ENCODE measurements around the gene ZNF324. TPM values are rescaled to one million over a fixed set of nuclear protein-coding genes. Genes with fewer than 3 reads are reported as not detected.

Gene ZNF324
- polyA plus RNA-seq, 4 donors = 3.2 to 5.8 (median 4.2) TPM

DNA sequence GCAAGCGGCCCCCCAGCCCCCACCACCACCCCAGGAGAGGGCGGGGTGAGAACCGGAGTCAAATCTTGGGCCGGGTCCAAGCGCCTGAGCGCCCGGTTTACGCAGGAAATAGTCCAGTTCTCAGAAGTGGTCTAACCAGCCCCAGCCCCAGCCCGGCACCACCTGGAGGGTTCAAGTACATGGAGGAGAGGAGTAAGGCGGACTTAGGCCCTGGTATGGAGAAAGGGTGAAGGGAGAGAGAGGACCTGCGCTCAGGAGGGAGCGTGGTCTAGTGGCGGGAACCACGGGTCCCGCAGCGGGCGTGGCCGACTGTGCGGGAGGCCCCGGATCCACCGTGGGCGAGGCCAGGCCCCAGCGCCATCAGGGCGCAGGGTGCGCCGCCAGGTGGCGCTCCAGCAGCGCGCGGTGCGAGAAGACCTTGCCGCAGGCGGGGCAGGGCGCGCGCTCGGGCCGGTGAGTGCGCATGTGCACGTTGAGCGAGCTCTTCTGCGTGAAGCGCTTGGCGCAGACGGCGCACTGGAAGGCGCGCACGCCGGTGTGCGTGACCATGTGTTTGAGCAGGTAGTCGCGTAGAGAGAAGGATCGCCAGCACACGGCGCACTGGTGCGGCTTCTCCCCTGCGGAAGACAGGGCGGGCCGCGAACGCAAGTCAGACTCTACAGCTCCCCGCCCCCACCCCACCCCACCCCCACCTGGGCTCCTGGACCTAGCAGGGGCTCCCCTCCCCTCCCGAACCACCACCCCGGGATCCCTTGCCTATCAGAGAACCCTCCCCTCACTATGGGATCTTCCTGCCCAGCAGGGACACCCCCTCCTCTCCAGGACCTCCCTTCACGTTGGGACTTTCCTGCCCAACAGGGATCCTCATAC is 47.0 kb downstream of the ZNF324 start:
- no peaks in the 10 kb centered on the region for H3K9me3 ChIP-seq (ENCODE audit: control insufficient read depth in 2 of 2, insufficient read depth in 1 of 2, low read depth in 1 of 2, low read length in 1 of 2)
- 5 to 9% (median 9%) methylated on average over 31 to 66 of the region's 66 CpGs for whole genome bisulfite sequencing, 3 donors
- DNase-seq = peak; percentile 88 to 98
- H3K36me3 ChIP-seq (ENCODE audit: control insufficient read depth in 3 of 3, insufficient read depth in 2 of 3, low read depth in 1 of 3, low read length in 3 of 3) = peaks cover 5 to 56% (median 6%) of the 10 kb centered on the region in 3 donors
- peak overlapping the region in 2 of 3 donors; percentile 23 to 37 for H3K4me3 ChIP-seq (ENCODE audit: low read depth in 1 of 3, low read length in 3 of 3)
- H3K27me3 ChIP-seq (ENCODE audit: control insufficient read depth in 3 of 3, insufficient read depth in 3 of 3, low read length in 3 of 3) = no peaks in the 10 kb centered on the region
- H3K27ac ChIP-seq (ENCODE audit: low read depth in 1 of 3, low read length in 2 of 3) = peak overlapping the region; percentile 15 to 86 (median 75)
- peaks cover 9 to 52% (median 10%) of the 10 kb centered on the region in 3 donors for H3K4me1 ChIP-seq (ENCODE audit: control insufficient read depth in 3 of 3, insufficient read depth in 2 of 3, low read depth in 1 of 3, low read length in 2 of 3)
- FAIRE-seq = no peak

GRCh38 chr19:58514564-58515022 is 47.7 kb downstream of the ZNF324 start:
- H3K27me3 ChIP-seq (ENCODE audit: control insufficient read depth in 3 of 3, insufficient read depth in 3 of 3, low read length in 3 of 3) = no peaks in the 10 kb centered on the region
- DNase-seq = no peak
- peaks cover 9 to 52% (median 10%) of the 10 kb centered on the region in 3 donors for H3K4me1 ChIP-seq (ENCODE audit: control insufficient read depth in 3 of 3, insufficient read depth in 2 of 3, low read depth in 1 of 3, low read length in 2 of 3)
- peak overlapping the region in 1 of 3 donors; percentile 61 for H3K27ac ChIP-seq (ENCODE audit: low read depth in 1 of 3, low read length in 2 of 3)
- peak overlapping the region in 2 of 3 donors; percentile 23 to 37 for H3K4me3 ChIP-seq (ENCODE audit: low read depth in 1 of 3, low read length in 3 of 3)
- FAIRE-seq = no peak
- no peaks in the 10 kb centered on the region for H3K9me3 ChIP-seq (ENCODE audit: control insufficient read depth in 2 of 2, insufficient read depth in 1 of 2, low read depth in 1 of 2, low read length in 1 of 2)
- peaks cover 5 to 56% (median 6%) of the 10 kb centered on the region in 3 donors for H3K36me3 ChIP-seq (ENCODE audit: control insufficient read depth in 3 of 3, insufficient read depth in 2 of 3, low read depth in 1 of 3, low read length in 3 of 3)
- WGBS, 3 donors = 49 to 70% (median 66%) methylated on average over 3 of the region's 3 CpGs

GRCh38 chr19:58515259-58515658 is 48.4 kb downstream of the ZNF324 start:
- H3K36me3 ChIP-seq (ENCODE audit: control insufficient read depth in 3 of 3, insufficient read depth in 2 of 3, low read depth in 1 of 3, low read length in 3 of 3) = peaks cover 5 to 53% (median 6%) of the 10 kb centered on the region in 3 donors
- H3K4me1 ChIP-seq (ENCODE audit: control insufficient read depth in 3 of 3, insufficient read depth in 2 of 3, low read depth in 1 of 3, low read length in 2 of 3) = peaks cover 9 to 54% (median 10%) of the 10 kb centered on the region in 3 donors
- 83 to 94% (median 85%) methylated on average over 2 of the region's 2 CpGs for WGBS, 3 donors
- no peak overlapping the region for H3K4me3 ChIP-seq (ENCODE audit: low read depth in 1 of 3, low read length in 3 of 3)
- no peak for FAIRE-seq
- no peaks in the 10 kb centered on the region for H3K27me3 ChIP-seq (ENCODE audit: control insufficient read depth in 3 of 3, insufficient read depth in 3 of 3, low read length in 3 of 3)
- no peak overlapping the region for H3K27ac ChIP-seq (ENCODE audit: low read depth in 1 of 3, low read length in 2 of 3)
- DNase-seq = no peak
- no peaks in the 10 kb centered on the region for H3K9me3 ChIP-seq (ENCODE audit: control insufficient read depth in 2 of 2, insufficient read depth in 1 of 2, low read depth in 1 of 2, low read length in 1 of 2)

DNA sequence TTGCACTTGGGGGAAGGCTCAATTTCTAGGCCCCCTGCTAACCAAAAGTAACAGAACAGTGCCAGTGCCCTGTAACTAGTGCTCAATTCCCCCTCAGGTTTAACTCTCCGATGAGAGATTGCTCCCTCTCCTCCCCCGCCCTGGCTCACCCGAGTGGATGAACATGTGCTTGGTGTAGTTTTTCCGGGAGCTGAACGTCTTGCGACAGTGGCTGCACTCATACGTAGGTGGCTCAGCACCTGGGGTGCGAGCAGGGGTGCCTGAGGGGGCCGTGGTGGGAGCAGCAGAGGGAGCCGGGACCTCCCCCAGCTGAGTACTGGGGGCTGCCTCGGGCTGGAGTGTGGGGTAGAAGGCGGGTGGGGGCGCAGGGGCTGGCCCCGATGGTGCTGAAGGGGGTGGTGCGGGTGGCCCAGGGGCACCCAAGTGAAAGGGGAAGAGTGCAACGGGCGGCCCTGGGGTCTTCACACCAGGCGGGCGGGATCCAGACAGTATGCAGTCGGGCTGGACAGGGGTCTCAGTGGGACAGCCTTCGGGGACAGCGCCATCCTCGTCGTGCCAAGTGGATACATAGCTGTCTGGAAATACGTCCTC is 49.5 kb downstream of the ZNF324 start:
- peaks cover 5 to 53% (median 6%) of the 10 kb centered on the region in 3 donors for H3K36me3 ChIP-seq (ENCODE audit: control insufficient read depth in 3 of 3, insufficient read depth in 2 of 3, low read depth in 1 of 3, low read length in 3 of 3)
- H3K27ac ChIP-seq (ENCODE audit: low read depth in 1 of 3, low read length in 2 of 3) = no peak overlapping the region
- no peak overlapping the region for H3K4me3 ChIP-seq (ENCODE audit: low read depth in 1 of 3, low read length in 3 of 3)
- FAIRE-seq (no peak), DNase-seq (no peak)
- 90 to 91% (median 91%) methylated on average over 24 to 25 of the region's 25 CpGs for WGBS, 3 donors
- no peaks in the 10 kb centered on the region for H3K27me3 ChIP-seq (ENCODE audit: control insufficient read depth in 3 of 3, insufficient read depth in 3 of 3, low read length in 3 of 3)
- H3K4me1 ChIP-seq (ENCODE audit: control insufficient read depth in 3 of 3, insufficient read depth in 2 of 3, low read depth in 1 of 3, low read length in 2 of 3) = peaks cover 9 to 57% (median 10%) of the 10 kb centered on the region in 3 donors
- no peaks in the 10 kb centered on the region for H3K9me3 ChIP-seq (ENCODE audit: control insufficient read depth in 2 of 2, insufficient read depth in 1 of 2, low read depth in 1 of 2, low read length in 1 of 2)

DNA sequence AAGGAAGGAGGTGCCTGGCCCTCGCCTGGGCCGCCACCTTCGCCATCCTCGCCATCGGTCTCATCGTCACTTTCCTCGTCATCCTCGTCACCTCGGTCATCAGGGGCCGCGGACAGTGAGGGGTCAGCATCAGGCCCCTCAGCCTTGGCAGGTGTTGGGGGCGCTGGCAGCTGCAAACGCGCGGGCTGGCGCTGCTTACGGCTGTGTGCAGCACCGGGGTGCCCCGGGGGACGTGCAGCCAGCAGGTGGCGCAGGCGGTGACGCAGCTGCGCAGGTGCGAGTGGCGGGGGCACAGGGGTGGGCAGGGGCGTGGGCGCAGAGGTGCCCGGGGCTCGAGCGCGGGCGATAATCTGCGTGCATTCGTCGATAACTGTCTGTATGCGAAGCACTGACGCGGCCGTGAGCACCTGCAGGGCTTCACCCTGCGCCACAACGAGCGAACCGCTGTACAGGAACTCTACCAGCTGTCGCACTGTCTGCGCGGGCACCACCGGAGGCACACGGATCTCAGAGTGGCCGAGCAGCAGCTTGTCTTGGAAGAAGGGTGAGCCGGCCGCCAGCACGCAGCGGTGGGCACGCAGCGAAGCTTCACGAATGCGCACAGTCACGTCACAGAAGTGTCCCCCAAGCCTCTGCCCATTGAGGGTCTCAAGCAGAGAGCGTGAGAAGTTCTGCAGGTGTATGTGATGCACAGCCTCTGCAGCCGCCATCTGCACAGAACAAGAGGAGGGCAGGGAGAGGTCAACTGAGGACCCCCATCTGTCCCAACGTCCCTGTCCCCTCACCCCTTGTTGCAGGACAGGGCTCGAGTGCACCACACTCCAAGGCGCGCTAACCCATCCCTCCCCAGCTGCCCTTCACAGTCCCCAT is 50.3 kb downstream of the ZNF324 start:
- 93 to 95% (median 94%) methylated on average over 62 to 65 of the region's 65 CpGs for WGBS, 3 donors
- H3K4me1 ChIP-seq (ENCODE audit: control insufficient read depth in 3 of 3, insufficient read depth in 2 of 3, low read depth in 1 of 3, low read length in 2 of 3) = peaks cover 9 to 55% (median 10%) of the 10 kb centered on the region in 3 donors
- no peak for FAIRE-seq
- no peaks in the 10 kb centered on the region for H3K9me3 ChIP-seq (ENCODE audit: control insufficient read depth in 2 of 2, insufficient read depth in 1 of 2, low read depth in 1 of 2, low read length in 1 of 2)
- no peak overlapping the region for H3K4me3 ChIP-seq (ENCODE audit: low read depth in 1 of 3, low read length in 3 of 3)
- no peak overlapping the region for H3K27ac ChIP-seq (ENCODE audit: low read depth in 1 of 3, low read length in 2 of 3)
- peaks cover 5 to 51% (median 6%) of the 10 kb centered on the region in 3 donors for H3K36me3 ChIP-seq (ENCODE audit: control insufficient read depth in 3 of 3, insufficient read depth in 2 of 3, low read depth in 1 of 3, low read length in 3 of 3)
- no peaks in the 10 kb centered on the region for H3K27me3 ChIP-seq (ENCODE audit: control insufficient read depth in 3 of 3, insufficient read depth in 3 of 3, low read length in 3 of 3)
- DNase-seq = no peak

DNA sequence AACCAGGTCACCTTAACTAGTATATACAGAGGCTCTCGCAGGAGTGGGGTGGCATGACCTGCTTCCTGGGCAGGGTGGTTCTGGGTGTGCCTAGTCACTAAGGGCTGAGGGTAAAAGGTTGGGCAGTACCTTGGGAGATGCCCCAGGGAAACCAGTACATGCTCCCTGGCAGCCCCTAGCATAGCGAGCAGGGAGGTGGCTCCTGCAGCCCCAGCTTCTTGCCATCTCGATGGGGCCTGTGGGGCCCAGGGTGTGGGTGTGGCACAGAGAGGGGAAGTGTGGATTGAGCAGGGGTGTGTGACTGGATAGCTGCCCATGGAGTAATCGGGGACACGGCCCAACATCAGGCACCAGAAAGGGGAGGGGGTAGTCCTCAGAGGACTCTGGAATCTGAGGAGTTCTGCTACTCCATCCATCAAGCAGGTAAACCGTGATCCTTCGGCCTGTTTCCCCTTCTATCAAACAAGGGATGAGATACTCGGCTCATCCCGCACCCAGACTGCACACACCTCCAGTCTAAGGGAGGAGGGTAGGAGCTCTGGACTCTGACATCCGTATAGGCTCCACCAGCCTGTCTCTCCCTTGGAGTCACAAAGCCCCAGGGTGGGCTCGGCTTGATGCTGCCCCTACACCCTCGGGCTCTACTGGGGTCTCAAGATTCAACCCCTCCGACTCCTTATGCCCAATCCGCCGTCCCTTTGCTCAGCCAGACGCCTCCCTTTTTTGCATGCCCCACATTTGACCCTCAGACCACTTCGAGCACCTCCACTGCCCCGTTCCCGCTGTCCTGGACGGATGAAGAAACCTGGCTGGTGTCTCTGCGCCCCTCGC is 51.6 kb downstream of the ZNF324 start:
- DNase-seq = peak; percentile 36 to 40
- no peak for FAIRE-seq
- no peaks in the 10 kb centered on the region for H3K9me3 ChIP-seq (ENCODE audit: control insufficient read depth in 2 of 2, insufficient read depth in 1 of 2, low read depth in 1 of 2, low read length in 1 of 2)
- no peaks in the 10 kb centered on the region for H3K27me3 ChIP-seq (ENCODE audit: control insufficient read depth in 3 of 3, insufficient read depth in 3 of 3, low read length in 3 of 3)
- H3K36me3 ChIP-seq (ENCODE audit: control insufficient read depth in 3 of 3, insufficient read depth in 2 of 3, low read depth in 1 of 3, low read length in 3 of 3) = peaks cover 5 to 38% (median 6%) of the 10 kb centered on the region in 3 donors
- H3K4me1 ChIP-seq (ENCODE audit: control insufficient read depth in 3 of 3, insufficient read depth in 2 of 3, low read depth in 1 of 3, low read length in 2 of 3) = peaks cover 9 to 45% (median 10%) of the 10 kb centered on the region in 3 donors
- 3 to 10% (median 6%) methylated on average over 22 of the region's 22 CpGs for WGBS, 3 donors
- H3K4me3 ChIP-seq (ENCODE audit: low read depth in 1 of 3, low read length in 3 of 3) = peak overlapping the region; percentile 61 to 89 (median 74)
- peak overlapping the region; percentile 92 to 98 (median 98) for H3K27ac ChIP-seq (ENCODE audit: low read depth in 1 of 3, low read length in 2 of 3)

DNA sequence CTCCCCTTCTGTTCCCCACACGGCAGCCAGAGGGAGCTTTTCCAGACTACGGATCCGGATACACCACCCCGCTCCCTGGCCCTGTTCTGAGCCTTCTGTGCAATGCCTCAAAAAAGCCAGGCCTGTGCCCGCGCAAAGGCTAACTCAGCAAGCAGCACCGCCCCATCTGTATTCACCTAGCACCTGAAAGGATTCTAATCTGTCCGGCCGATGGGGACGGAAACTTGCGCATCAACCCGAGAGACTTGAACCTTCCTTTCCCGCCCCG is 52.1 kb downstream of the ZNF324 start:
- FAIRE-seq = no peak
- Histone ChIP-seq H3K27ac (ENCODE audit: low read depth in 1 of 3, low read length in 2 of 3) (peak overlapping the region; percentile 92 to 98 (median 98)), H3K36me3 (ENCODE audit: control insufficient read depth in 3 of 3, insufficient read depth in 2 of 3, low read depth in 1 of 3, low read length in 3 of 3) (peaks cover 5 to 35% (median 6%) of the 10 kb centered on the region in 3 donors), H3K9me3 (ENCODE audit: control insufficient read depth in 2 of 2, insufficient read depth in 1 of 2, low read depth in 1 of 2, low read length in 1 of 2) (no peaks in the 10 kb centered on the region), H3K27me3 (ENCODE audit: control insufficient read depth in 3 of 3, insufficient read depth in 3 of 3, low read length in 3 of 3) (no peaks in the 10 kb centered on the region), H3K4me1 (ENCODE audit: control insufficient read depth in 3 of 3, insufficient read depth in 2 of 3, low read depth in 1 of 3, low read length in 2 of 3) (peaks cover 9 to 42% (median 10%) of the 10 kb centered on the region in 3 donors), H3K4me3 (ENCODE audit: low read depth in 1 of 3, low read length in 3 of 3) (peak overlapping the region; percentile 61 to 89 (median 74))
- 0 to 1% (median 0%) methylated on average over 14 of the region's 14 CpGs for WGBS, 3 donors
- peak; percentile 70 to 86 for DNase-seq
